Measurements from ENCODE around the gene RFC2.

Gene RFC2

DNA sequence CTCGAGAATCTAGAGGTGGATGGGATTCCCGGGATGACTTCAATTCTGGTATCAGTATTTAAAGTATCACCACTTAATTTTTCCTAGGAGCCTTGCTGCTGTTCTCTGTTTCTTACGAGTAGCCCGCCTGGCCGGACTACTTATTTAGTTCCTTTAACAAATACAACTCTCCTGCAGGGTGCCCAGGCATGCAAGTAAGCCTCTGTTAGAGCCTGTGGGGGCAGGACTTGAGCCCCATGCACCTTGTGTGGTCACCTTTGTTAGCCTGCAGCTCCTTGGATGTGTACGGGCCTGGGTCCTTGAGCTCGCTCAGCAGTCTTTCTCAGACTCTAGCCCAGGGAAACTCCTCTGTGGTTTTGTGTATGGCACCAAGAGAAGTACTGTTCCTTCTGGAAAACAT lies 63.9 kb downstream of the RFC2 start:
- DNase-seq (ENCODE audit: low read depth in 2 of 2): no peak

DNA sequence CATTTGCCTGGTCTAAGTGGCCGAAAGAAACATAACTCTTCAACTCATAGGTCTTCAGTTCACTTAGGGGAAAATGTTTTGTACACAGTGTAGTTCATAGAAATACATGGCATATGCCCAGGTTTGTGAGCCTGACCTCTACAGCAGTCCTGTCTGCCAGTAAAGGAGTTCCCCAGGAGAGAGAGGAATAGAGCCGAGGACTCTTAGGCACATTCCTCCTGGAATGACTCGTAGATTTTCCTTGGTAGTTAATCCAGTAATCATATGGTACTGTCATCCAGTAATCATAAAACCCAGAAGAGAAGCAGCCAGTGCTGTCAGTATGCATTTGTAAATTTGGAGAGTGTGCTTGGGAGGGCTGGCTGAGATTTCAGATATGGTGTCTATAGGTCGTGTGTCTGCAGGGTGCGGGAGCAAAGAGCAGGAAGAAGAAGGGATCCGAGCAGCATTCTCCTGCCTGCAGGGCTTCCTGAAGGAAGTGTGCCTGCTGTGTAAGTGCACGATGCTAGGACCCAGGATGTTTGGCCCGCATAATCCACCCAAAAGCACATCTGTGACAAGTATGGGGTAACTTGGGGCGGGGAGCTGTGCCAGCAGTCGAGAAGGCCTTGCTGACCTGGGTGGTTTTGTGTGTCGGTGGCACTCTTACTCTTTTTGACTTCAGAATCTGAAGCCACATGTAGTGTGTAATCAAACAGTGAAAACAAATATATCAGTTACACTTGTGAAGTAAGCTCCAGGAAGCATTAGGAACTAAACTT lies 66.1 kb downstream of the RFC2 start:
- DNase-seq (ENCODE audit: low read depth in 2 of 2): no peak

DNA sequence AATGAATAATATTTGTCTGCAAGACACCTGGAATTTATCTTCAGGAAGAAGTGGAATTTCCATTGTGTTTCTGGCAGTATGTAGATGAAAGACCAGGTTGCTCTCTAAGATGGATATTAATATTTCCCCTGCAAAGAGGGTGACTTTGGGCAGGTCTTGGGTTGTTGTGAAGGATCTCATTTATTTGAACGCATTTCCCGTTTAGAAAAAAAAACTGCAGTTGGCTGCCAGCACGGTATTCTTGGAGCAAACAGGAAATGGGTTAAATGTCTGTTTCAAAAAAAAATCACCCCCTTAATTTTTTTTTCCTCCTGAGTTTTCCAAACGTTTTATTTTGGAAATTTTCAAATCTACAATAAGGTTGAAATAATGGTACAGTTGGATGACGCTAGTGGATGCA lies 68.6 kb downstream of the RFC2 start:
- no peak for DNase-seq (ENCODE audit: low read depth in 2 of 2)

DNA sequence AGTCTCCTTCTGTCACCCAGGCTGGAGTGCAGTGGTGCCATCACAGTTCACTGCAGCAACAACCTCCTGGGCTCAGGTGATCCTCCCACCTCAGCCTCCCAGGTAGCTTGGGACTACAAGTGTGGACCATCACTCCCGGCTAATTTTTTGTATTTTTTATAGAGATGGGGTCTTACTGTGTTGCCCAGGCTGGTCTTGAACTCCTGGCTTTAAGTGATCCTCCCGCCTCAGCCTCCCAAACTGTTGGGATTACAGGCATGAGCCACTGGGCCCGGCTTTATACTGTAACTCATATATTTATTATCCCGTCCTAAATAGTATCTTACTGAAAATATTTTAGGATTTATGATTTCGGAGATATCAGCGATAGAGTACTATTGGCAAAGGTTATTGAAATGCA lies 69.2 kb downstream of the RFC2 start:
- no peak for DNase-seq (ENCODE audit: low read depth in 2 of 2)

DNA sequence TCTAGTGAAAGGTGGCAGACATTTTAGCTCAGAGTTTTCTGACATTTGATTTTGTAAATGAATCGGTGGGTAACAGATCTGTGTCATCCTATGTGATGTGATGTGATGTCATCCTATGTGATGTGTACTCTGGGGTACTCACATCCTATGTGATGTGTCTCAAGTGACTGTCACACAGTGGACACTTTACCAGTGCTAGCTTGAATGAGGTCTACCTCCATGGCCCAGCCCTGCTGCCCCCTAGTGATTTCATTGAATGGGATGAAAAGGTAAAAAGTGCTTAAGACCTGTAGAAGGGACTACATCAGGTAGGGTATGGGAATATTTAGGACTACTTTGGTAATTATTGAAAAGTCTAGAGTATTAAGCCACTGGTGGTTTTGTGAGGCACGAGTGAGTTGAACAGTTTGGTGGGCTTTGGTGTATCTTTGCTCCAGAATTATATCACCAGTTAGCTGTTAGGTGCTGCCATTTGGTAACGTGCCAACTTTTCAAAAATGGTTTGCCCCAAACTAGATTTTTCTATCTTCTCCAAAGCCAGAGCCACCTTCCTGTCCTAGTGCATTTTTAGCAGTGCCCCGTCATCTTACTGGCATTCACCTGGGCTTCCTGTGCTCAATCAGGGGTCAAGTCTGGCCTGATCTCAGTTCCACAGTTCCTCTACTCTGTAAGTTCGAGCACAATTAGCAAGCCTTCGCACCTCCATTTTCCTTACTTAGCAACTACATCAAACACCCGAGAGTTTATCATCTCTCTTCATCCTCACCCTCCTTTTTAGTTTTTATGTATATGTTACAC lies 70.3 kb downstream of the RFC2 start:
- no peak for DNase-seq (ENCODE audit: low read depth in 2 of 2)

DNA sequence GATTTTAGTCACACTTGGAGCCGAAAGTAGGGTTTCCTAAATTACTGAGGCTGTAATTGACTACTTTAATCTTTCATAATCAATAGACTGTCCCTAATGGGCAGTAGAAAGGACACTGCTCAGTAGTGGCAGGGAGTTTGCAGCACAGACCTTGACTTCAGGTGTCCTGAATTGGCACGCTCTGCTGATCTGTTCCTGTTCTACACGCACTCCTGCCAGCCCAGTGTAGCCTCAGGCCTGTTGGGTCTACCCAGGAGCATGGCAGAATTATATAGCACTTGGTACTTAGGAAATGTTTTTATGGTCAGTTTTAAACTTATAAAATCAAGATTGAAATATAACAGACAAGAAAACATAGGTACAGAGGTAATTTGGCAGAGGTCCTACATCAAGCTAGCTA lies 71.1 kb downstream of the RFC2 start:
- no peak for DNase-seq (ENCODE audit: low read depth in 2 of 2)

DNA sequence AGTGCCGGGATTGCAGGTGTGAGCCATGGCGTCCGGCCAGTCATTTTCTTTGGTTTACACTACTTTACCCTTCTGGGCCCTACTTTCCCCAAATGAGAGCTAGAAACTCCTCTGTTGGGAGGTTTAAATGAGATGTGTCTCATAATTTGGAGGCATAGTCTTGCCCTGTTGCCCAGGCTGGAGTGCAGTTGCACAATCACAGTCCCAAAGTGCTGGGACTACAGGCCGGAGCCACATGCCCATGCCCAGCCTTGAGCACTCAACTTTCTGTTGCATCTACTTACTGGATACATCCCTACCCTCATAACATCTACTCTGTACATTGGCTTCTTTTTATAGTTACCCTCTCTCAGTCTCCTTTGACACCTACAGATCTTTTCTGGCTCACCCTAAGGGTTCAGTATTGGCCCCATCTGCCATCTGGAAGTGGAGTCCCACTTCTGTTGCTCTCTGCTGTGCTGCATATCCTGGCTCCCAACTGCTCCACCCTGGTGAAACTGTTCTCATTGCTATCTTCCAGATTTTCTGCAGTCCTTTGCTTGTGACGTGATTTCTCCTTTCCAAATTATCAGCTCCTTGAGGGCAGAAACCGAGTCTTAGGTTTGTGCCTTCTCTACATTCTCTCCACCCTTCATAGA lies 71.6 kb downstream of the RFC2 start:
- no peak for DNase-seq (ENCODE audit: low read depth in 2 of 2)

DNA sequence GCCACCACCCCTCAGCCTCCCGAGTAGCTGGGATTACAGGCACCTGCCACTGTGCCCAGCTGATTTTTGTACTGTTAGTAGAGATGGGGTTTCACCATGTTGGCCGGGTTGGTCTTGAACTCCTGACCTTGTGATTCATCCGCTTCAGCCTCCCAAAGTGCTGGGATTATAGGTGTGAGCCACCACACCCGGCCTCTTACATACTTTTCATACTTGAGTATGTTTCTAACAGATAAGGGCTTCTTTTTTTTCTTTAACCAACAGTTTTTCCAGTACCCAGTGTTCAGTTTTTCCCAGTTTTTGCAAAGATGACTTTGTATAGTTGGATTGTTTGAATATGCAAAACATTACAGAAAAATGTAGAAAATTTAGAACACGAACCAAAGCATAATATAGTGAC lies 72.4 kb downstream of the RFC2 start:
- no peak for DNase-seq (ENCODE audit: low read depth in 2 of 2)
